ENCODE measurements around the gene CERK. TPM values are rescaled to one million over a fixed set of nuclear protein-coding genes. Genes with fewer than 3 reads are reported as not detected.

CERK gene
- polyA plus RNA-seq, 1 donor from 2014 or later: 57.4 TPM

GRCh38 chr22:46673205-46673604 lies 64.8 kb downstream of the CERK start:
- TF ChIP-seq EP300 (conservative IDR thresholded peaks at IDR 0.05; ENCODE audit: poor library complexity, severe bottlenecking) (no peak), CTCF (IDR thresholded peaks at IDR 0.05; ENCODE audit: poor library complexity, severe bottlenecking) (no peak), MXI1 (conservative IDR thresholded peaks at IDR 0.05; ENCODE audit: poor library complexity, severe bottlenecking) (no peak), EZH2 (IDR thresholded peaks at IDR 0.05; ENCODE audit: borderline replicate concordance, insufficient read depth, low read length, poor library complexity, severe bottlenecking) (no peak), REST (IDR thresholded peaks at IDR 0.05; ENCODE audit: borderline replicate concordance) (no peak), RAD21 (conservative IDR thresholded peaks at IDR 0.05) (no peak), TAF1 (IDR thresholded peaks at IDR 0.05; ENCODE audit: low read depth) (no peak), POLR2AphosphoS5 (IDR thresholded peaks at IDR 0.05) (no peak)
- H2AFZ ChIP-seq (ENCODE audit: low read depth, low read length): no peak overlapping the region
- H3K36me3 ChIP-seq (ENCODE audit: insufficient read depth, low read length): no peaks in the 10 kb centered on the region
- H3K79me2 ChIP-seq (replicated peaks; ENCODE audit: insufficient read depth, low read length): no peaks in the 10 kb centered on the region
- H3K4me3 ChIP-seq (ENCODE audit: low read length): no peak overlapping the region
- no peaks in the 10 kb centered on the region for H3K9me3 ChIP-seq (ENCODE audit: low read length)
- H3K9me2 ChIP-seq (ENCODE audit: insufficient read depth, low read length): no peaks in the 10 kb centered on the region
- H4K20me1 ChIP-seq (ENCODE audit: insufficient read depth): no peaks in the 10 kb centered on the region
- no peaks in the 10 kb centered on the region for H3K27me3 ChIP-seq (ENCODE audit: insufficient read depth, low read depth, low read length)
- H3F3A ChIP-seq (ENCODE audit: insufficient read depth, low read length, poor library complexity, severe bottlenecking): no peaks in the 10 kb centered on the region
- H3K4me2 ChIP-seq (ENCODE audit: low read length): no peak overlapping the region
- H3K9ac ChIP-seq (ENCODE audit: low read length): no peak overlapping the region
- H3K27ac ChIP-seq (ENCODE audit: low read length): no peak overlapping the region

- Histone ChIP-seq H3F3A (ENCODE audit: insufficient read depth, low read length, poor library complexity, severe bottlenecking) (no peaks in the 10 kb centered on the region), H3K4me2 (ENCODE audit: low read length) (no peak overlapping the region), H3K9me3 (ENCODE audit: low read length) (no peaks in the 10 kb centered on the region), H3K27me3 (ENCODE audit: insufficient read depth, low read depth, low read length) (no peaks in the 10 kb centered on the region), H3K9me2 (ENCODE audit: insufficient read depth, low read length) (no peaks in the 10 kb centered on the region), H2AFZ (ENCODE audit: low read depth, low read length) (no peak overlapping the region), H3K79me2 (replicated peaks; ENCODE audit: insufficient read depth, low read length) (no peaks in the 10 kb centered on the region), H3K27ac (ENCODE audit: low read length) (no peak overlapping the region), H3K36me3 (ENCODE audit: insufficient read depth, low read length) (no peaks in the 10 kb centered on the region), H3K4me3 (ENCODE audit: low read length) (no peak overlapping the region), H4K20me1 (ENCODE audit: insufficient read depth) (no peaks in the 10 kb centered on the region), H3K9ac (ENCODE audit: low read length) (no peak overlapping the region)
- TF ChIP-seq RAD21 (conservative IDR thresholded peaks at IDR 0.05) (no peak), MXI1 (conservative IDR thresholded peaks at IDR 0.05; ENCODE audit: poor library complexity, severe bottlenecking) (no peak), REST (IDR thresholded peaks at IDR 0.05; ENCODE audit: borderline replicate concordance) (no peak), POLR2AphosphoS5 (IDR thresholded peaks at IDR 0.05) (no peak), SMC3 (conservative IDR thresholded peaks at IDR 0.05; ENCODE audit: poor library complexity) (no peak), TAF1 (IDR thresholded peaks at IDR 0.05; ENCODE audit: low read depth) (no peak), EZH2 (IDR thresholded peaks at IDR 0.05; ENCODE audit: borderline replicate concordance, insufficient read depth, low read length, poor library complexity, severe bottlenecking) (no peak), EP300 (conservative IDR thresholded peaks at IDR 0.05; ENCODE audit: poor library complexity, severe bottlenecking) (no peak), CTCF (IDR thresholded peaks at IDR 0.05; ENCODE audit: poor library complexity, severe bottlenecking) (no peak)
Measured at GRCh38 chr22:46672731-46673130, 65.3 kb downstream of the CERK start.
